ENCODE measurements around the gene F13A1.

Gene F13A1

DNA sequence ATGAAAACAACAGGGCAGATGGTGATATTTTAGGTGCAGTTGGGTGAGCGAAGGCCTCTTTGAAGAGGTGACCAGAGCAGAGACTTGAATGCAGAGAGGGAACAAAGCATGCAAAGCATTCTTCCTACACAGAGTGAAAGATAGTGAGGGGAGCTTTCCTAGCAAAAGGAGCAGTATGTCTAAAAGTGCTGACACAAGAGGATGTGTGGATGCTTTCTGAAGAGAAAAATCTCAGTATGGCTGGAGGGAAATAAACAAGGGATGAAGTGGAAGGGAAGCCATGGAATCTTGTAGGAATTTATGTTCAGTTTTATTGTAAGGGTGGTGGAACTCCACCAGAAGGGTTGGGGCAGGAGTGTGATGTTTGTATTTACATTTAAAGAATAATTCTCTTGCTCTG is 128.6 kb downstream of the F13A1 start:
- no peaks in the 10 kb centered on the region for H3F3A ChIP-seq (ENCODE audit: insufficient read depth, low read length)
- no peaks in the 10 kb centered on the region for H3K36me3 ChIP-seq (ENCODE audit: insufficient read depth, low read length)
- no peak overlapping the region for H3K4me2 ChIP-seq (ENCODE audit: low read length)
- H3K79me2 ChIP-seq (ENCODE audit: insufficient read depth, low read length) = no peaks in the 10 kb centered on the region
- TF ChIP-seq EZH2 (IDR thresholded peaks at IDR 0.05; ENCODE audit: borderline replicate concordance, low read length) = no peak
- TF ChIP-seq, protein P1, sequence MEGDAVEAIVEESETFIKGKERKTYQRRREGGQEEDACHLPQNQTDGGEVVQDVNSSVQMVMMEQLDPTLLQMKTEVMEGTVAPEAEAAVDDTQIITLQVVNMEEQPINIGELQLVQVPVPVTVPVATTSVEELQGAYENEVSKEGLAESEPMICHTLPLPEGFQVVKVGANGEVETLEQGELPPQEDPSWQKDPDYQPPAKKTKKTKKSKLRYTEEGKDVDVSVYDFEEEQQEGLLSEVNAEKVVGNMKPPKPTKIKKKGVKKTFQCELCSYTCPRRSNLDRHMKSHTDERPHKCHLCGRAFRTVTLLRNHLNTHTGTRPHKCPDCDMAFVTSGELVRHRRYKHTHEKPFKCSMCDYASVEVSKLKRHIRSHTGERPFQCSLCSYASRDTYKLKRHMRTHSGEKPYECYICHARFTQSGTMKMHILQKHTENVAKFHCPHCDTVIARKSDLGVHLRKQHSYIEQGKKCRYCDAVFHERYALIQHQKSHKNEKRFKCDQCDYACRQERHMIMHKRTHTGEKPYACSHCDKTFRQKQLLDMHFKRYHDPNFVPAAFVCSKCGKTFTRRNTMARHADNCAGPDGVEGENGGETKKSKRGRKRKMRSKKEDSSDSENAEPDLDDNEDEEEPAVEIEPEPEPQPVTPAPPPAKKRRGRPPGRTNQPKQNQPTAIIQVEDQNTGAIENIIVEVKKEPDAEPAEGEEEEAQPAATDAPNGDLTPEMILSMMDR (IDR thresholded peaks at IDR 0.05; ENCODE audit: low read length) = no peak
- H4K20me1 ChIP-seq (ENCODE audit: insufficient read depth, low read length) = no peaks in the 10 kb centered on the region
- H3K4me1 ChIP-seq (ENCODE audit: insufficient read depth, low read length, severe bottlenecking) = no peaks in the 10 kb centered on the region
- H3K9ac ChIP-seq (ENCODE audit: low read length) = no peak overlapping the region
- no peaks in the 10 kb centered on the region for H3K9me2 ChIP-seq (ENCODE audit: low read depth, low read length)
- no peak overlapping the region for H3K4me3 ChIP-seq (ENCODE audit: low read depth, low read length, poor library complexity, severe bottlenecking)
- no peak overlapping the region for H3K27ac ChIP-seq (ENCODE audit: low read depth, low read length, poor library complexity, severe bottlenecking)
- H3K27me3 ChIP-seq (ENCODE audit: insufficient read depth, low read length) = no peaks in the 10 kb centered on the region; the same call in 1 of the 2 replicates
- H3K9me3 ChIP-seq (ENCODE audit: low read length) = no peaks in the 10 kb centered on the region
- no peak overlapping the region for H2AFZ ChIP-seq (ENCODE audit: low read length)

DNA sequence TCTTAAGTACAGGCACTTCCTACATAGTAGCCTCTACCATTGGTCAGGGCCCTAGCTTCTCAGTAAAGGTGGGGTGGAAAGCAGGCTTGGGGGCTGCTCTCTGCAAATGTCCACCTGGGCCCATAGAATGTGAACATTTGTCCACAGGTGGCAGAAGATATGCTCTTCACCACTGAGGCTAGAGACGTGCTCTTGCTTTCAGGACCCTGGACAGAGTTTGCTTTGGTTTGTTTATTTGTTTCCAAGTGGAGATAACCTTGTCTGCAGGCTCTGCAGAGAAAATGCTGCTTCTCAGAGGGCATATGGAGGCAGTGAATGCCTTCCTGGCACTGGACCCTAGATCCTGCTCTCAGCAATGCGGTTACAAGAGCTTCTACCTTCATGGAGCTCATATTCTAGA is 129.0 kb downstream of the F13A1 start:
- no peaks in the 10 kb centered on the region for H3K9me3 ChIP-seq (ENCODE audit: low read length)
- no peak overlapping the region for H2AFZ ChIP-seq (ENCODE audit: low read length)
- no peaks in the 10 kb centered on the region for H3K9me2 ChIP-seq (ENCODE audit: low read depth, low read length)
- H3K79me2 ChIP-seq (ENCODE audit: insufficient read depth, low read length) = no peaks in the 10 kb centered on the region
- no peak overlapping the region for H3K4me2 ChIP-seq (ENCODE audit: low read length)
- no peak overlapping the region for H3K27ac ChIP-seq (ENCODE audit: low read depth, low read length, poor library complexity, severe bottlenecking)
- no peak overlapping the region for H3K4me3 ChIP-seq (ENCODE audit: low read depth, low read length, poor library complexity, severe bottlenecking)
- TF ChIP-seq, protein P1 (IDR thresholded peaks at IDR 0.05; ENCODE audit: low read length) = no peak
- TF ChIP-seq EZH2 (IDR thresholded peaks at IDR 0.05; ENCODE audit: borderline replicate concordance, low read length) = no peak
- no peak overlapping the region for H3K9ac ChIP-seq (ENCODE audit: low read length)
- H3K4me1 ChIP-seq (ENCODE audit: insufficient read depth, low read length, severe bottlenecking) = no peaks in the 10 kb centered on the region
- no peaks in the 10 kb centered on the region for H3K36me3 ChIP-seq (ENCODE audit: insufficient read depth, low read length)
- no peaks in the 10 kb centered on the region for H3F3A ChIP-seq (ENCODE audit: insufficient read depth, low read length)
- no peaks in the 10 kb centered on the region; the same call in 1 of the 2 replicates for H3K27me3 ChIP-seq (ENCODE audit: insufficient read depth, low read length)
- no peaks in the 10 kb centered on the region for H4K20me1 ChIP-seq (ENCODE audit: insufficient read depth, low read length)

- no peaks in the 10 kb centered on the region for H3K4me1 ChIP-seq (ENCODE audit: insufficient read depth, low read length, severe bottlenecking)
- H3K9ac ChIP-seq (ENCODE audit: low read length) = no peak overlapping the region
- no peak for TF ChIP-seq EZH2 (IDR thresholded peaks at IDR 0.05; ENCODE audit: borderline replicate concordance, low read length)
- TF ChIP-seq, protein P1 (IDR thresholded peaks at IDR 0.05; ENCODE audit: low read length) = no peak
Measured at GRCh38 chr6:6180684-6181083, 139.8 kb downstream of the F13A1 start.

More at GRCh38 chr6:6180684-6181083, 139.8 kb downstream of the F13A1 start:
- no peaks in the 10 kb centered on the region for H3K36me3 ChIP-seq (ENCODE audit: insufficient read depth, low read length)
- H3K27ac ChIP-seq (ENCODE audit: low read depth, low read length, poor library complexity, severe bottlenecking) = no peak overlapping the region
- H3K9me2 ChIP-seq (ENCODE audit: low read depth, low read length) = no peaks in the 10 kb centered on the region
- no peak overlapping the region for H2AFZ ChIP-seq (ENCODE audit: low read length)
- H3K4me3 ChIP-seq (ENCODE audit: low read depth, low read length, poor library complexity, severe bottlenecking) = no peak overlapping the region
- no peaks in the 10 kb centered on the region for H3K79me2 ChIP-seq (ENCODE audit: insufficient read depth, low read length)
- no peaks in the 10 kb centered on the region for H3K9me3 ChIP-seq (ENCODE audit: low read length)
- no peaks in the 10 kb centered on the region for H3K27me3 ChIP-seq (ENCODE audit: insufficient read depth, low read length)
- H3K4me2 ChIP-seq (ENCODE audit: low read length) = no peak overlapping the region
- no peaks in the 10 kb centered on the region for H3F3A ChIP-seq (ENCODE audit: insufficient read depth, low read length)
- no peaks in the 10 kb centered on the region for H4K20me1 ChIP-seq (ENCODE audit: insufficient read depth, low read length)

All from OCI-LY1 (cell line).